ENCODE data around the gene TOR4A. TPM values are rescaled to one million over a fixed set of nuclear protein-coding genes. Genes with fewer than 3 reads are reported as not detected.

Gene TOR4A
- total and polyA plus RNA-seq, 9 of the 15 experiments (the other 6 are each of a cell fraction or from before 2014, with no cell fraction given), result 3.9 to 49.2 (median 8.8) TPM

DNA sequence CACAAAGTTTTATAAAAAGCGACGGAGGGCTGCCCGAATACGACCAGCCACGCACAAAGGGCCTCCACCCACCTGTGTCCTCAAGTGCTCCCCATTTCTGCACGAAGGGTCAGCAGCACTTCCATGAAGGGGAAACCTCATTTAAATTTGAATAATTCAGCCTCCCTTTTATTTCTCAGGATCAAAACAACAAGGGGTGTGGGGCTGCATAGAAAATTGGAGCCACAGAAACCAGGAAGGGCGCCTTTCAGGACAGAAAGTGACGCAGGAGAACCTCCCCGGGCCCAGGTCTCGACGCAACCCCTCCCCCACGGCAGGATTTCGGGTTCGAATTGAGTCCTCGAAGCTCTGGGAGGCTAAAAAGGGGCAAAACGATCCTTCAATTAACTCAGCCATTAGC lies 22.4 kb downstream of the TOR4A start (continued):
- TF ChIP-seq, protein P1, sequence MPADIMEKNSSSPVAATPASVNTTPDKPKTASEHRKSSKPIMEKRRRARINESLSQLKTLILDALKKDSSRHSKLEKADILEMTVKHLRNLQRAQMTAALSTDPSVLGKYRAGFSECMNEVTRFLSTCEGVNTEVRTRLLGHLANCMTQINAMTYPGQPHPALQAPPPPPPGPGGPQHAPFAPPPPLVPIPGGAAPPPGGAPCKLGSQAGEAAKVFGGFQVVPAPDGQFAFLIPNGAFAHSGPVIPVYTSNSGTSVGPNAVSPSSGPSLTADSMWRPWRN (IDR thresholded peaks at IDR 0.05; ENCODE audit: low read depth), result no peak
- TF ChIP-seq, protein P2, sequence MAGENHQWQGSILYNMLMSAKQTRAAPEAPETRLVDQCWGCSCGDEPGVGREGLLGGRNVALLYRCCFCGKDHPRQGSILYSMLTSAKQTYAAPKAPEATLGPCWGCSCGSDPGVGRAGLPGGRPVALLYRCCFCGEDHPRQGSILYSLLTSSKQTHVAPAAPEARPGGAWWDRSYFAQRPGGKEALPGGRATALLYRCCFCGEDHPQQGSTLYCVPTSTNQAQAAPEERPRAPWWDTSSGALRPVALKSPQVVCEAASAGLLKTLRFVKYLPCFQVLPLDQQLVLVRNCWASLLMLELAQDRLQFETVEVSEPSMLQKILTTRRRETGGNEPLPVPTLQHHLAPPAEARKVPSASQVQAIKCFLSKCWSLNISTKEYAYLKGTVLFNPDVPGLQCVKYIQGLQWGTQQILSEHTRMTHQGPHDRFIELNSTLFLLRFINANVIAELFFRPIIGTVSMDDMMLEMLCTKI (IDR thresholded peaks at IDR 0.05; ENCODE audit: partially characterized antibody), result no peak
- TF ChIP-seq HMG20A (CRISPR knock-in tag; conservative IDR thresholded peaks at IDR 0.05) (no peak), CXXC5 (CRISPR knock-in tag; IDR thresholded peaks at IDR 0.05) (peak; percentile 29; the same call in 1 of the 2 replicates), ZNF444 (CRISPR knock-in tag; IDR thresholded peaks at IDR 0.05) (no peak), ZNF124 (CRISPR knock-in tag; IDR thresholded peaks at IDR 0.05) (no peak), CC2D1A (IDR thresholded peaks at IDR 0.05) (no peak), JUND (IDR thresholded peaks at IDR 0.05; ENCODE audit: borderline replicate concordance, low read depth, low read length) (no peak), JUND (tag; IDR thresholded peaks at IDR 0.05; ENCODE audit: borderline replicate concordance, low read depth, low read length) (0 out of 3 replicates have a peak, but pooled peaks have one; percentile 12), KLF16 (IDR thresholded peaks at IDR 0.05) (no peak), NR2C1 (IDR thresholded peaks at IDR 0.05) (no peak), NR2C1 (tag; IDR thresholded peaks at IDR 0.05) (no peak), EGR1 (conservative IDR thresholded peaks at IDR 0.05) (peak; percentile 79), NEUROD1 (IDR thresholded peaks at IDR 0.05; ENCODE audit: borderline replicate concordance, low read depth, low read length, partially characterized antibody) (peak; percentile 50)
- TF ChIP-seq, protein P3, sequence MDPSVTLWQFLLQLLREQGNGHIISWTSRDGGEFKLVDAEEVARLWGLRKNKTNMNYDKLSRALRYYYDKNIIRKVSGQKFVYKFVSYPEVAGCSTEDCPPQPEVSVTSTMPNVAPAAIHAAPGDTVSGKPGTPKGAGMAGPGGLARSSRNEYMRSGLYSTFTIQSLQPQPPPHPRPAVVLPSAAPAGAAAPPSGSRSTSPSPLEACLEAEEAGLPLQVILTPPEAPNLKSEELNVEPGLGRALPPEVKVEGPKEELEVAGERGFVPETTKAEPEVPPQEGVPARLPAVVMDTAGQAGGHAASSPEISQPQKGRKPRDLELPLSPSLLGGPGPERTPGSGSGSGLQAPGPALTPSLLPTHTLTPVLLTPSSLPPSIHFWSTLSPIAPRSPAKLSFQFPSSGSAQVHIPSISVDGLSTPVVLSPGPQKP (CRISPR knock-in tag; IDR thresholded peaks at IDR 0.05), result no peak
- TF ChIP-seq, protein P4, sequence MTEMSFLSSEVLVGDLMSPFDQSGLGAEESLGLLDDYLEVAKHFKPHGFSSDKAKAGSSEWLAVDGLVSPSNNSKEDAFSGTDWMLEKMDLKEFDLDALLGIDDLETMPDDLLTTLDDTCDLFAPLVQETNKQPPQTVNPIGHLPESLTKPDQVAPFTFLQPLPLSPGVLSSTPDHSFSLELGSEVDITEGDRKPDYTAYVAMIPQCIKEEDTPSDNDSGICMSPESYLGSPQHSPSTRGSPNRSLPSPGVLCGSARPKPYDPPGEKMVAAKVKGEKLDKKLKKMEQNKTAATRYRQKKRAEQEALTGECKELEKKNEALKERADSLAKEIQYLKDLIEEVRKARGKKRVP (CRISPR knock-in tag; IDR thresholded peaks at IDR 0.05), result no peak
- TF ChIP-seq, protein P5, sequence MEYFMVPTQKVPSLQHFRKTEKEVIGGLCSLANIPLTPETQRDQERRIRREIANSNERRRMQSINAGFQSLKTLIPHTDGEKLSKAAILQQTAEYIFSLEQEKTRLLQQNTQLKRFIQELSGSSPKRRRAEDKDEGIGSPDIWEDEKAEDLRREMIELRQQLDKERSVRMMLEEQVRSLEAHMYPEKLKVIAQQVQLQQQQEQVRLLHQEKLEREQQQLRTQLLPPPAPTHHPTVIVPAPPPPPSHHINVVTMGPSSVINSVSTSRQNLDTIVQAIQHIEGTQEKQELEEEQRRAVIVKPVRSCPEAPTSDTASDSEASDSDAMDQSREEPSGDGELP (CRISPR knock-in tag; IDR thresholded peaks at IDR 0.05; ENCODE audit: borderline replicate concordance), result no peak
- TF ChIP-seq, protein P6, sequence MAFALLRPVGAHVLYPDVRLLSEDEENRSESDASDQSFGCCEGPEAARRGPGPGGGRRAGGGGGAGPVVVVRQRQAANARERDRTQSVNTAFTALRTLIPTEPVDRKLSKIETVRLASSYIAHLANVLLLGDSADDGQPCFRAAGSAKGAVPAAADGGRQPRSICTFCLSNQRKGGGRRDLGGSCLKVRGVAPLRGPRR (CRISPR knock-in tag; IDR thresholded peaks at IDR 0.05), result no peak
